ENCODE measurements around the gene IGFL4.

IGFL4 gene

GRCh38 chr19:46040952-46041500 lies at the start of gene IGFL4:
IGFL4 (minus strand) TSS chr19:46041002; CDS start chr19:46040962, 40 bp downstream.
- TF ChIP-seq, protein P1, sequence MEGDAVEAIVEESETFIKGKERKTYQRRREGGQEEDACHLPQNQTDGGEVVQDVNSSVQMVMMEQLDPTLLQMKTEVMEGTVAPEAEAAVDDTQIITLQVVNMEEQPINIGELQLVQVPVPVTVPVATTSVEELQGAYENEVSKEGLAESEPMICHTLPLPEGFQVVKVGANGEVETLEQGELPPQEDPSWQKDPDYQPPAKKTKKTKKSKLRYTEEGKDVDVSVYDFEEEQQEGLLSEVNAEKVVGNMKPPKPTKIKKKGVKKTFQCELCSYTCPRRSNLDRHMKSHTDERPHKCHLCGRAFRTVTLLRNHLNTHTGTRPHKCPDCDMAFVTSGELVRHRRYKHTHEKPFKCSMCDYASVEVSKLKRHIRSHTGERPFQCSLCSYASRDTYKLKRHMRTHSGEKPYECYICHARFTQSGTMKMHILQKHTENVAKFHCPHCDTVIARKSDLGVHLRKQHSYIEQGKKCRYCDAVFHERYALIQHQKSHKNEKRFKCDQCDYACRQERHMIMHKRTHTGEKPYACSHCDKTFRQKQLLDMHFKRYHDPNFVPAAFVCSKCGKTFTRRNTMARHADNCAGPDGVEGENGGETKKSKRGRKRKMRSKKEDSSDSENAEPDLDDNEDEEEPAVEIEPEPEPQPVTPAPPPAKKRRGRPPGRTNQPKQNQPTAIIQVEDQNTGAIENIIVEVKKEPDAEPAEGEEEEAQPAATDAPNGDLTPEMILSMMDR (IDR thresholded peaks at IDR 0.05; ENCODE audit: insufficient read depth, missing control alignments) = no peak
- DNase-seq (ENCODE audit: insufficient read length, low spot score) (no peak), FAIRE-seq (no peak)

DNA sequence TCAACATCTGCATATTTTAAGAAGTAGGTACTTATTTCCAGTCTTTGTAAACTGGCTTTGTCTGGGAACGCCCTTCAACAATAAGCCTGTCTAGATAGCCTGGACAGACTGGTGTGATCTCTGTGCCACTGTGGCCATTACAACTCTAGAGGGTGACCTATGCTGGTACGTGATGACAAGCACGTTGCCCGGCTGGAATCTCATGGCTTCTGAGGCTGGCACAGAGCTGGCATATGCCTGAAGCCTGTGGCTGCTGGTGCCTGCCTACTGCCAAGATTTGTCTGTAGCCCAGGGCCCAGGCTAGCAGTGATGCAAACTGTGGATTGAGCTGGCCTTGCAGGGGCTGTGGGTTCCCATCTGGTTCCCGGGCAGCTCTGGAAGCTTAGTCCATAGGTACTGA lies 49.6 kb upstream of the IGFL4 start:
- DNase-seq (ENCODE audit: insufficient read length, low spot score) = no peak
- no peak for FAIRE-seq
- TF ChIP-seq, protein P1 (IDR thresholded peaks at IDR 0.05; ENCODE audit: insufficient read depth, missing control alignments) = no peak

- FAIRE-seq = no peak
- TF ChIP-seq, protein P1 (IDR thresholded peaks at IDR 0.05; ENCODE audit: insufficient read depth, missing control alignments) = no peak
- DNase-seq (ENCODE audit: insufficient read length, low spot score) = no peak
Observed at GRCh38 chr19:46089432-46089831, 48.6 kb upstream of the IGFL4 start.

DNA sequence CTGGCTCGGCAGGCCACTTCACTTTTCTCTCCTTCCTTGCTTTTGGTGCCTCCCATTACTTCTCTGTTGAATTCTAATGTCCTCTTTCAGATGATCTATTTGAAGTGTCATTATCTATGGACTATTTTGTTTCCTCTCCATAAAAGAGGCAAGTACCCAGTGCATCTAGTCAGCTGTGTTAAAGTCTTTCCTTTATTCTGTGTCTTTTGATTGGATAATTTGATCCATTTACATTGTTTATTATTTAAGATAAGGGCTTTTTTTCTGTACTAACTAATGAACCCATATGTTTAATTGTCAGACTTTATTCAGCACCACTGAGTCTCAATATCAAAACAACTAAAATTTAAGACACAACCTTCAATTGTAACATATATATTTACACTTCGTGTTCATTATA lies 47.3 kb upstream of the IGFL4 start:
- TF ChIP-seq, protein P1 (IDR thresholded peaks at IDR 0.05; ENCODE audit: insufficient read depth, missing control alignments) = no peak
- FAIRE-seq (no peak), DNase-seq (ENCODE audit: insufficient read length, low spot score) (no peak)

DNA sequence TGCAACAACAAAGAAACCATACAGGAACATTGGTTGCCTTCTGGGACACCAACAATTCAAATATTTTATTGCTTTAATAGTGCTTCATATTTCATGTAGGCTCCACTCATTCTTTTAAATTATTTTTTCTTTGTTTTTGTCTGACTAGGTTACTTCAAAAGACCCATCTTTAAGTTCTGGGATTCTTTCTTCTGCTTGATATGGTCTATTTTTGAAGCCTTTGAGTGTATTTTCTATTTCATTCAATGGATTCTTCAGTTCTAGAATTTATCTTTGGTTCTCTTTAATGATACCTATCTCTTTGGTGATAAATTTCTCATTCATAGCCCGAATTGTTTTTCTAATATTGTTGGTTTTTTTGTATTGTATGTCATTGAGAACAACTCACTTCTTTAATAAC lies 45.1 kb upstream of the IGFL4 start:
- TF ChIP-seq, protein P1 (IDR thresholded peaks at IDR 0.05; ENCODE audit: insufficient read depth, missing control alignments) = no peak
- no peak for DNase-seq (ENCODE audit: insufficient read length, low spot score)
- no peak for FAIRE-seq

- DNase-seq (ENCODE audit: insufficient read length, low spot score) (no peak), FAIRE-seq (no peak)
- TF ChIP-seq, protein P1 (IDR thresholded peaks at IDR 0.05; ENCODE audit: insufficient read depth, missing control alignments) = no peak
Observed at GRCh38 chr19:46082728-46083050, 41.9 kb upstream of the IGFL4 start.

DNA sequence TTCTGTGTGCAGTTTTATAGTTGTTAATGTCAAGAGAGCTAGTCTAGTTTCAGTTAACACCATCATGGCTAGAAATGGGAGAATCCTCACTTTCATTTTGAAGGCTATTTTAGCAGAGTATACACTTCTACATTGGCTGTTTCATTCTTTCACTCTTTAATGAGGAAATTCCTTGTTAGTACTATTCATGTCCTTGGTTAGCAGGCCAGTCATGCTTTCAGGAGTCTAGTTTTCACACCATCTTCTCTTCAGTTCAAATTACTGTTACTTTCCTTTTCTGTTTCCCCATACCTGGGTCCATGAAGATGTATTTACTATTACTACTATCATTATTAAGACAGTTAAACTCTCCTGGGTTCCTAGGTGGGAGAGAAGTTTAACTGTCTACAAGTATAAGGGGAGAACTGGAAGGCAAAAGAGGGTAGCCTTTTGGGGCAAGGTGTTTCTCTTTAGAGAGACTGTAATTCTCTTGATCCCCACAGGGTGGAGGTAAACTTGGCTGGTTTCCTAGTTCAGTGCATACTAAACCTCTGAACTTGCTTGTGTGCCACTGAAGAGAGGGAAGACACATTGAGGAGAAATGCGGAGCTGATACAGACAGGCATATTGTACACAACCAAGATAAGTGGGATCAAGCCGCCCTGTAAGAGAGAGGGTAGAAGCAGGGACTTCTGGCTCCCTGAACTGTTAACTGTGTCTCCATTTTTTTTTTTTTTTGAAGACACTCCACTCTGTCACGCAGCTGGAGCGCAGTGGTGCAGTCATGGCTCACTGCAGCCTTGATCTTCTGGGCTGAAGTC lies 41.3 kb upstream of the IGFL4 start:
- FAIRE-seq (peak; percentile 85), DNase-seq (ENCODE audit: insufficient read length, low spot score) (no peak)
- TF ChIP-seq, protein P1 (IDR thresholded peaks at IDR 0.05; ENCODE audit: insufficient read depth, missing control alignments) = peak; percentile 56

Measured in D721Med (cell line).